Sigmoid colon (tissue), 7 donors: ENCODE data around the gene MOB1A. TPM values are rescaled to one million over a fixed set of nuclear protein-coding genes. Genes with fewer than 3 reads are reported as not detected.

Source experiments
- DNase-seq: peaks from one replicate; pipeline ENCODE4 v3.0.0-alpha.2; 2019
- H3K27ac ChIP-seq, 4 donors: fragments of 200-600 bp; sonication (generic); one replicate each; pipeline ENCODE4 v1.5.1; 2016 to 2019; ENCODE audit warnings: mild to moderate bottlenecking in 1 of 4
- H3K27me3 ChIP-seq, 3 donors: fragments of 200-600 bp; sonication (generic); one replicate each; pipeline ENCODE4 v1.5.1; 2019; ENCODE audit warnings: mild to moderate bottlenecking in 1 of 3
- H3K36me3 ChIP-seq, 4 donors: fragments of 200-600 bp; sonication (generic); one replicate each; pipeline ENCODE4 v1.5.1; 2016 to 2019
- H3K4me1 ChIP-seq, 4 donors: fragments of 200-600 bp; sonication (generic); one replicate each; pipeline ENCODE4 v1.5.1; 2017 to 2019
- H3K4me3 ChIP-seq, 4 donors: fragments of 200-600 bp; sonication (generic); one replicate each; pipeline ENCODE4 v1.5.1; 2017 to 2019; ENCODE audit warnings: mild to moderate bottlenecking in 2 of 4, moderate library complexity in 1 of 4
- H3K9me3 ChIP-seq, 4 donors: fragments of 200-600 bp in 3 of 4; sonication (generic) in 3 of 4; one replicate each; pipeline versions ENCODE4 v1.5.1 to v1.6.1; 2013 to 2019
- CTCF ChIP-seq, 4 experiments: fragments of 450-650 bp in 3 of 4; fragments of 200-600 bp in 1 of 4; IDR thresholded peaks; one replicate each; pipeline ENCODE4 v1.5.1; 2016 to 2019; ENCODE audit warnings: antibody characterized with exemption in 4 of 4, mild to moderate bottlenecking in 3 of 4, moderate library complexity in 2 of 4
- EP300 ChIP-seq, 4 donors: sonication (generic); formaldehyde crosslinking; IDR thresholded peaks; one replicate each; pipeline ENCODE4 v1.6.1; 2017; ENCODE audit warnings: antibody characterized with exemption in 4 of 4
- POLR2A ChIP-seq, 2 donors: fragments of 450-650 bp; IDR thresholded peaks; one replicate each; pipeline ENCODE4 v1.6.1; 2016; ENCODE audit warnings: antibody characterized with exemption in 2 of 2, mild to moderate bottlenecking in 2 of 2, moderate library complexity in 2 of 2
- POLR2AphosphoS5 ChIP-seq, 4 donors: sonication (generic); formaldehyde crosslinking; IDR thresholded peaks; one replicate each; pipeline ENCODE4 v1.6.1; 2017; ENCODE audit warnings: antibody characterized with exemption in 4 of 4
- WGBS, 2 donors: extraction: QIAGEN DNeasy Blood & Tissue Kit; methylation state at CpG; one replicate each; pipeline ENCODE4 v1.1.7; 2013; 5-methylcytosine and 5-hydroxymethylcytosine counted together
- intact Hi-C: fragments of 100-400 bp; cut with DNase I; formaldehyde crosslinking; loops from one replicate; pipeline ENCODE4 v1.15.1; 2023
- polyA plus RNA-seq, 3 donors: library from polyadenylated mRNA; stranded (reverse); fragments of 200-250 nt; gene quantifications; one replicate each; pipeline ENCODE4 v1.2.3, GENCODE V29; 2013
- total RNA-seq, 4 donors: library from RNA; depleted of rRNA; stranded (reverse); fragments of >200 nt; gene quantifications; one replicate each; pipeline ENCODE4 v1.1.0, GENCODE V29; 2016
- donor health status: healthy with polysubstance abuse.
- donor health status: Bipolar disorder and iron deficiency.
- donor health status: healthy.

Gene MOB1A
- total and polyA plus RNA-seq, 7 donors: 51.1 to 108 (median 85.1) TPM

DNA sequence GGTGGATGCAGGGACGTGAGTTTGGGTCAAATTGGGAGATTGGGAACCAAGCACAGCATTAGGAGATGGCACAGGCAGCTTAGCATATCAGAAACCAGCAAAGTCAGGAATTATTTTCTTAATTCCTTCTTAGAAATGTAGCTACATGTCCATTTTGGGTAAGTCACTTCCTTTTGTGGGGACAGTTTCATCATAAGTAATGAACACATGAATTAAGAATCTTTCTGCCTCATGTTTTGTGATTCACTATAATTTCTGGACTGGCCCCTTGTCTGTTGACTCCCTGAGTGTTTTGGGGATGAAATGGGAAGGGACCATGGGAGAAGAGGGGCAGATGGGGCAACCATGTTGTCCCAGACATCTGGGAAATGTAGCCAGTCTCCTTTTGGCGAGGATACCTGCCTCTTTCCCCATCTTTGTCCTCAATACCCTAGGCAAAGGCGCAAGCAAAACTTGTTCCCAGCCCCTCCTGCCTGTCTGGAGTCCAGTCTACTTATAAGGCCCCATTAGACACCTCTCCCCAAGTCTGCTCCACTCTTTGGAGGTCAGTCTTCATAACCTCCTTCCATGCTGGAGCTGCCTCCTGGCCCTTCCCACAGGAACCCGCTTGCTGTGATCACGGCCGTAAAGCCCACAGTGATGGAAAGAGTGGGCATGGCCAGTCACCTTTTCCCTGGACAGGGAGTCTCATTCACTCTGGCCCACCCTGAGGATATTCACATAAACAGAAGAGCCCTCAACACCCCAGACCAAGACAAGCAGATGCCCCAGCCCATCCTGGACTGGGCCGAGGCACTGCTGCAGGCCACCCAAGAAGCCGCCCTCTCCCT, 45.5 kb upstream of the MOB1A start:
- WGBS, 2 donors: 94 to 96% methylated on average over 8 of the region's 8 CpGs
- Histone ChIP-seq H3K27ac (no peak overlapping the region), H3K4me3 (no peak overlapping the region), H3K36me3 (no peaks in the 10 kb centered on the region), H3K9me3 (no peaks in the 10 kb centered on the region), H3K27me3 (no peaks in the 10 kb centered on the region), H3K4me1 (no peaks in the 10 kb centered on the region)
- intact Hi-C loops: no loop called here
- TF ChIP-seq EP300 (IDR thresholded peaks at IDR 0.05): no peak
- TF ChIP-seq POLR2A (IDR thresholded peaks at IDR 0.05): no peak
- no peak for TF ChIP-seq CTCF (IDR thresholded peaks at IDR 0.05)
- TF ChIP-seq POLR2AphosphoS5 (IDR thresholded peaks at IDR 0.05): no peak
- DNase-seq: no peak

- DNase-seq: no peak
- no peak for TF ChIP-seq POLR2AphosphoS5 (IDR thresholded peaks at IDR 0.05)
- TF ChIP-seq POLR2A (IDR thresholded peaks at IDR 0.05): no peak
- TF ChIP-seq EP300 (IDR thresholded peaks at IDR 0.05): no peak
- TF ChIP-seq CTCF (IDR thresholded peaks at IDR 0.05): no peak
- intact Hi-C loops: no loop called here
- Histone ChIP-seq H3K9me3 (no peaks in the 10 kb centered on the region), H3K36me3 (no peaks in the 10 kb centered on the region), H3K27ac (no peak overlapping the region), H3K4me3 (no peak overlapping the region), H3K4me1 (no peaks in the 10 kb centered on the region), H3K27me3 (no peaks in the 10 kb centered on the region)
- WGBS, 2 donors: 93 to 94% methylated on average over 6 of the region's 6 CpGs
Observed at GRCh38 chr2:74222300-74222650, 43.6 kb upstream of the MOB1A start.

GRCh38 chr2:74221604-74222299, 43.1 kb upstream of the MOB1A start:
- H3K9me3 ChIP-seq: no peaks in the 10 kb centered on the region
- no peak for TF ChIP-seq CTCF (IDR thresholded peaks at IDR 0.05)
- no peaks in the 10 kb centered on the region for H3K36me3 ChIP-seq
- no peak overlapping the region for H3K27ac ChIP-seq
- H3K27me3 ChIP-seq: no peaks in the 10 kb centered on the region
- WGBS, 2 donors: 96 to 97% methylated on average over 6 of the region's 6 CpGs
- H3K4me3 ChIP-seq: no peak overlapping the region
- DNase-seq: no peak
- H3K4me1 ChIP-seq: no peaks in the 10 kb centered on the region
- intact Hi-C loops: no loop called here

DNA sequence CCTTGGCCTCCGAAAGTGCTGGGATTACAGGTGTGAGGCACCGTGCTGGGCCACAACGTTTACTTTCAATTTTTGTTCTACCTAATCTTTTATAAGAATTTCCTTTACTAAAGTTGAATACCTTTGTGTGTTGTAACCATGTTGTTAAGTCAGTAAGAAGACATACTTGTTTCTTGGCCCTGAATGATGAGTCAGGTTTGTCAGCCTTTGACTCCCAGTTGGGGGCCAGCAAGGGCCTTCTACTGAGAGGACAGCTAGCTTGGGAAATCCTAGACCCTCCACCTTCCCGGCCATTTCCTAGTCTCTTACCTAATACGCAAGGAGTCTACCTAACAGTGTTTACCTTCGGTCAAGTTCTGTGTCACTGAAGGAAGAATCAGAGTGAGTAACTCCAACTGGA, 42.4 kb upstream of the MOB1A start:
- intact Hi-C loops: no loop called here
- WGBS, 2 donors: 97 to 98% methylated on average over 6 of the region's 6 CpGs
- Histone ChIP-seq H3K4me3 (no peak overlapping the region), H3K9me3 (no peaks in the 10 kb centered on the region), H3K36me3 (no peaks in the 10 kb centered on the region), H3K27ac (no peak overlapping the region), H3K27me3 (no peaks in the 10 kb centered on the region), H3K4me1 (no peaks in the 10 kb centered on the region)
- TF ChIP-seq POLR2A (IDR thresholded peaks at IDR 0.05) (no peak), CTCF (IDR thresholded peaks at IDR 0.05) (no peak)
- no peak for DNase-seq
